Kidney epithelial cell (primary cell): ENCODE measurements around the gene PBX4. TPM values are rescaled to one million over a fixed set of nuclear protein-coding genes. Genes with fewer than 3 reads are reported as not detected.

ENCODE experiments used
- DNase-seq: peaks from one replicate; pipeline ENCODE4 v3.0.0-alpha.2; 2010; ENCODE audit warnings: low read depth
- H3K27me3 ChIP-seq: 2 replicates; pipeline ENCODE4 v1.6.0; 2011; ENCODE audit warnings: low read length; ENCODE audit not compliant: control insufficient read depth, insufficient read depth
- H3K36me3 ChIP-seq: 2 replicates; pipeline ENCODE4 v1.5.1; 2011; ENCODE audit warnings: low read length; ENCODE audit not compliant: control insufficient read depth, insufficient read depth
- H3K4me3 ChIP-seq: 2 replicates; pipeline ENCODE4 v1.5.1; 2011; ENCODE audit warnings: low read depth, mild to moderate bottlenecking, control low read depth, low read length
- total RNA-seq: library from RNA; depleted of rRNA; stranded (reverse); fragments of >200 nt; gene quantifications from 2 replicates; pipeline ENCODE4 v1.2.3, GENCODE V29; 2015
- TF ChIP-seq, protein P1 (sequence below): IDR thresholded peaks from 2 replicates; pipeline ENCODE4 v1.5.1; 2011; ENCODE audit warnings: mild to moderate bottlenecking, moderate library complexity, low read length, control low read depth, inconsistent platforms; ENCODE audit not compliant: insufficient read depth, poor library complexity, severe bottlenecking

The PBX4 gene
- total RNA-seq, 1 donor from 2014 or later, result 1.7 TPM

DNA sequence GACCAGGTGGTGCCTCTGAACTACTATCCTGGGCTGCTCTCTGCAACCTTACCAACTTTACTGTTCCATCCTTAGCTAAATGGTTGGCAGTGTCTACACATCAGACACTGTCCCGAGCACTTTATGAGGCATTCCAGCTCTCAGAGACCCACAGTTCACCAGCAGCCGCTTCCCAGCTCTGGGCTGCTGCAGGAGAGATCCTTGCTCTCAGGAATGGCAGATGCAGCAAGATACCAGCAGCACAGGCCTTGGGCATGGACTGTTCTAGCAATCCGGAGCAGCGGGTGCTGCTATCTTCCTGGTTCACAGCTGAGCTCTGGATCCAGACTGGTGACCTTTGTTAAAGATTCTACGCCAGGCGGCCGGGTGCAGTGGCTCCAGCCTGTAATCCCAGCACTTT lies 12.9 kb upstream of the PBX4 start:
- no peak for DNase-seq
- H3K27me3 ChIP-seq, result no peaks in the 10 kb centered on the region
- no peaks in the 10 kb centered on the region for H3K36me3 ChIP-seq
- TF ChIP-seq, protein P1, sequence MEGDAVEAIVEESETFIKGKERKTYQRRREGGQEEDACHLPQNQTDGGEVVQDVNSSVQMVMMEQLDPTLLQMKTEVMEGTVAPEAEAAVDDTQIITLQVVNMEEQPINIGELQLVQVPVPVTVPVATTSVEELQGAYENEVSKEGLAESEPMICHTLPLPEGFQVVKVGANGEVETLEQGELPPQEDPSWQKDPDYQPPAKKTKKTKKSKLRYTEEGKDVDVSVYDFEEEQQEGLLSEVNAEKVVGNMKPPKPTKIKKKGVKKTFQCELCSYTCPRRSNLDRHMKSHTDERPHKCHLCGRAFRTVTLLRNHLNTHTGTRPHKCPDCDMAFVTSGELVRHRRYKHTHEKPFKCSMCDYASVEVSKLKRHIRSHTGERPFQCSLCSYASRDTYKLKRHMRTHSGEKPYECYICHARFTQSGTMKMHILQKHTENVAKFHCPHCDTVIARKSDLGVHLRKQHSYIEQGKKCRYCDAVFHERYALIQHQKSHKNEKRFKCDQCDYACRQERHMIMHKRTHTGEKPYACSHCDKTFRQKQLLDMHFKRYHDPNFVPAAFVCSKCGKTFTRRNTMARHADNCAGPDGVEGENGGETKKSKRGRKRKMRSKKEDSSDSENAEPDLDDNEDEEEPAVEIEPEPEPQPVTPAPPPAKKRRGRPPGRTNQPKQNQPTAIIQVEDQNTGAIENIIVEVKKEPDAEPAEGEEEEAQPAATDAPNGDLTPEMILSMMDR, result no peak
- no peak overlapping the region for H3K4me3 ChIP-seq

DNA sequence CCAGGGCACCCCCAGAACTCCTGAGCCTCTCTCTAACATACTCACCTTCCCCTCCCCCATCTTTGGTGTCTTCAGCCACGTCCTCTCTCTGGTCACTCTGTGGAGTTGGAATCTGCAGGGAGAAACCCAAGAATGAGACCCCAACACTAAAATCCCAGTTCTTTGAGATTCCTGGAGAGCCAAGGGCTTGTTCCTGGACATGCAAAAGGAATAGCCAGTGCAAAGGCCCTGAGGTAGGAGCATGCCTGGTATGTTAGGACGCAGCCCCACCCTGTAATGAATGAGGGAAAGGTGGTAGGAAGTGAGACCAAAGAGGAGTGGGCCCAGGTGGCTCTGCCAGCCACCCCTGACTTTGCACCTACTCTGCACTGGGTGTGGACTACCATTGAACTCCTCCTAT lies 11.9 kb upstream of the PBX4 start:
- DNase-seq, result no peak
- Histone ChIP-seq H3K36me3 (no peaks in the 10 kb centered on the region), H3K4me3 (no peak overlapping the region), H3K27me3 (no peaks in the 10 kb centered on the region)
- TF ChIP-seq, protein P1, result no peak

DNA sequence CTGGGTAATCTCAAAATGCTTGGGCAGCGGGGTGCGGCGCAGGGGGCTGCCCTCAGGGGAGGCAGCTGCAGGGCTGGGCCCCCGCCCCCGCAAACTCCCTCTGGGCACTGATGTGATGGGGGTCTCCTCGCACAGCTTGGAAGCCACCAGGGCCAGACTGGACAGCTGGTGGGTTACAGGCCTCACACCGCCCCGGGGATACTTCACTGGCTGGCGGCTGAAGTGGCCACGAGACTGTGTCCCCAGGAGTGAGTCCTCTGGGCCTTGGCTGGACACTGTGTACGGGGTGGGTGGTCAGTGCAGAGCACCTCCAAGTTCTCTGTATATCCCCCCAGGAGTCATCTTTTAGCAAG lies 11.6 kb upstream of the PBX4 start:
- no peak overlapping the region for H3K4me3 ChIP-seq
- no peaks in the 10 kb centered on the region for H3K27me3 ChIP-seq
- DNase-seq, result no peak
- H3K36me3 ChIP-seq, result no peaks in the 10 kb centered on the region
- TF ChIP-seq, protein P1, result no peak

DNA sequence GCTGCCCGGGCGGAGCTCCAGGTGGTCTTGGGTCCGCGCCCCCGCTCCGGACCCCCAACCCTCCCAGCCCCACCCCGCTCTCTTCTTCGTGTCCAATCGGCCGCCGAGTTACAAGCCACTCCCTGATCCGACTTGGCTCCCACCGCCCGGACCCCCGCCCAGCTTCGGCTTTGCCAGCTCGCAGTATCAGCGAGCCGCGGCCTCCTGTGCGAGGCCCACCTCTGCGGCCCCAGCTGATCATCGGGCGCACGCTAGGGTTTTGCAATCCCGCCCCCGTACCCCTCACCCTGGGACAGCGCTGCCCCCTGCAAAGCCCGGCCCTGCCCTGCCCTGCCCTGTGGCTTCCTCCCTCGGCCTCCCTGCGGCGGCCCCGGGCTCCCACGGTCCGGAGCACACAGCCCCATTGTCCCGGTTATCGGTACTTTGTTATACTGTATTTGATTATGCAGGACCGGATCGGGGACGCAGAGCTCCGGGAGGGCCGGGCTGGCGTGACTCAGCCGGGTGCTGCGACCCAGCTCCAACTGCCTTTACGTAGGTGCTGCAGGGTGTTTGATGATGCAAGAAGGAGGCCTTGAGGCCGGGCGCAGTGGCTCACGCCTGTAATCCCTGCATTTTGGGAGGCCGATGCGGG lies 10.1 kb upstream of the PBX4 start:
- Histone ChIP-seq H3K36me3 (no peaks in the 10 kb centered on the region), H3K4me3 (peak overlapping the region; percentile 55), H3K27me3 (no peaks in the 10 kb centered on the region)
- TF ChIP-seq, protein P1, result no peak
- DNase-seq, result no peak

DNA sequence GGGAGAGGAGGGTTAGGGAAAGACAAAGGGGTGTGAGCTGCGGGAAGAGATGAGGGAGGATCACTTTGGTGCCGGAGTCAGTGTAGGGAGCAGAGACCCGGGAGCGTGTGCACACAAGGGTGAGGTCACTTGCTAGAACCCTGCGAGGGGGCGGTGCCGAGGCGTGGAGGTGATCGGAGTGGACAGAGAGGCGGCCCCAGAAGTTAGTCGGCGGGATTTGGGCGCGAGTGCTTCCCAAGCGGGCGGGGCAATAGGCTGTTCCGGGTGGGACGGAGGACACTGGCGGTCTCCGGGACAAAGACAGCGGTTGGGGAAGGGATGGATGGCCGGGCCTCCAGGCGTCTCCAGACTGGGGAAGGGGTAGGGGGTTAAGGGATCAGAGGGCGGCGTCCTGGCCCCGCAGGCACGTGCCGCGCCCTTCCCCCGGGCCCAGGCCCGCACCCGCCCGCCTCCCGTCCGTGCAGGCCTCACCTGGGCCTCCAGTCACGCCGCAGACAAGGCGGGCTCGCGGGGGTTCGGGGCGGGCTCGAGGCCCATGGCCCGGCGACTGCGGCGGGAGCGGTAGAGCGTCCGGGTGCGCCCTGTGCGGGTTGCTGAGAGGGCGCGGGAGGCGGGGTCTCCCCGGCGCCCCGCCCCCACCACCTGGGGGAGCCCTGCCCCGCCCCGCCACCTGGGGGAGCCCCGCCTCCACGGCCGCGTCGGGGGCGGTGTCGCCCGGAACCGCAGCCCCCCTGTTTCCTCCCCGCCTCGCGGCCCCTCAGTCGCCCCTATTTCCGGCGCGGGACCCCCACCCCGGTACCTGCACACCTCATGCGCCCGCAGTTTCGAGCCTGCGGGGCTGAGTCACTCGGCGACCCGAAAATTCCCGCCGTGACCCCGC lies 9.4 kb upstream of the PBX4 start, which contains the start of gene LPAR2:
Gene LPAR2, minus strand, starts transcription at position 600 of the 880 bp plus-strand sequence. CDS start 945 bp downstream, outside the sequence.
- H3K36me3 ChIP-seq, result no peaks in the 10 kb centered on the region
- peak within 1 kb of the TSS; percentile 55 for H3K4me3 ChIP-seq
- no peak for DNase-seq
- TF ChIP-seq, protein P1, result no peak
- no peaks in the 10 kb centered on the region for H3K27me3 ChIP-seq
